AG08396 (cell line): Measurements from ENCODE around the gene SENP7.
A peak's percentile ranks its signal among the peaks of the same experiment; 100 is the strongest.
"Not testable (repeated sequence)": the region's sequence is repeated elsewhere in the genome, so short reads cannot be mapped to it uniquely, and the experiment has no call there.

Source experiments
- DNase-seq: peaks from one replicate; pipeline ENCODE4 v3.0.0; 2012; ENCODE audit warnings: low spot score, mixed read lengths

Gene SENP7

DNA sequence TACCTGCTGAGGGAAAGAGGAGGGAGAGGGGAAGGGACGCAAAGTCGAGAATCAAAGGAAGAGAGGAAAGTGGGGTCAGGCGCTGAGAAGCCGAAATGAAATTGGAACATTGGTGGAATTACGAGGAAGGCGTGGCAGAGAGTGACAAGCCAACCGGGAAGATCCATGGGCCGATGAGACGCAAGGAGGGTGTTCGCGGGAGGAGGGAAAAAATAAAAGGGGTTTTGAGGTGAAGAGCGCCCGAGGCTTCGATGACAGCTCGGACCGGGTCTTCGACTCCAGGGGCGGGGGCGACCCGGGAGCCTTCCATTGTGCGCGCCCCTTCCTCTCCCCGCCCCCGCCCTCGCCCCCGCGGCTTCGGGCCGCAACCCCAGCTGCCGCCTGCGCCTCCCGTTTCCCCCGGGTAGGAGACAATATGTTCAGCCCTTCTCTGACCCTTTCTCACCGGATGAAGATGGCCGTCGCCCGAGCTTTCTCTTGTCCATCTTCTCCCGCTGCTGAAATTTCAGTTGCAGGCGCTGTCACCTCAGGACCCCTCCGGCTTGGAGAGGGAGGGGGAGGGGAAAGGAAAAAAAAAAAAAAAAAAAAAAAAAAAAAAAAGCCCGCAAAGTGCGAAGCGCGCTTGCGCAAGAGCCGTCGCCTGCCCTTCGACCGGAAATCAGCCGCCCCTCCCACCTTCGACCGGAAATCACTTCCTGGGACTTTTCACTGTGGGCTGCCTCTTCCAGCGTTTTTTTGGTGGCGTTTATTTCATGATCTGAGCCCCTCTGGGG is at the start of gene SENP7:
TSS of gene SENP7 (minus strand) at position 567 of the 773 bp plus-strand sequence. CDS start at position 485, 82 bp downstream.
- peak; percentile 95 for DNase-seq

GRCh38 chr3:101561630-101562328 is 48.8 kb upstream of the SENP7 start, which contains the start of gene TRMT10C:
Gene TRMT10C (plus strand): TSS chr3:101561868. CDS start chr3:101564782, 2,914 bp downstream.
- peak; percentile 93 for DNase-seq

DNA sequence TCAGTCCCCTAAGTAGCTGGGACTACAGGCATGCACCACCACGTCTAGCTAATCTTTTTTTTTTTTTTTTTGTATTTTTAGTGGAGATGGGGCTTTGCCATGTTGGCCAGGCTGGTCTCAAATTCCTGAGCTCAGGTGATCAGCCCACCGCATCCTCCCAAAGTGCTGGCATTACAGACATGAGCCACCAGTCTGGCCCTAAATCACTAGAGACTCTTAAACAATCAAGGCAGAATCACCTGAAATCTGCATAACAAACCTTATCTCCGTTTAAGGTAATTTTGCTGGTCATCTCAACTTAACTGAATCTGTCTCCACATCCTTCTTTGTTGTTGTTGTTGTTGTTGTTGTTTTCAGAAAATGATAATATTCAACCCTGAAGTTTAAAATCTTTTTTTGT is 43.1 kb upstream of the SENP7 start:
- DNase-seq, result no peak

- DNase-seq, result not testable (repeated sequence)
Measured at GRCh38 chr3:101553381-101553780, 40.4 kb upstream of the SENP7 start.

DNA sequence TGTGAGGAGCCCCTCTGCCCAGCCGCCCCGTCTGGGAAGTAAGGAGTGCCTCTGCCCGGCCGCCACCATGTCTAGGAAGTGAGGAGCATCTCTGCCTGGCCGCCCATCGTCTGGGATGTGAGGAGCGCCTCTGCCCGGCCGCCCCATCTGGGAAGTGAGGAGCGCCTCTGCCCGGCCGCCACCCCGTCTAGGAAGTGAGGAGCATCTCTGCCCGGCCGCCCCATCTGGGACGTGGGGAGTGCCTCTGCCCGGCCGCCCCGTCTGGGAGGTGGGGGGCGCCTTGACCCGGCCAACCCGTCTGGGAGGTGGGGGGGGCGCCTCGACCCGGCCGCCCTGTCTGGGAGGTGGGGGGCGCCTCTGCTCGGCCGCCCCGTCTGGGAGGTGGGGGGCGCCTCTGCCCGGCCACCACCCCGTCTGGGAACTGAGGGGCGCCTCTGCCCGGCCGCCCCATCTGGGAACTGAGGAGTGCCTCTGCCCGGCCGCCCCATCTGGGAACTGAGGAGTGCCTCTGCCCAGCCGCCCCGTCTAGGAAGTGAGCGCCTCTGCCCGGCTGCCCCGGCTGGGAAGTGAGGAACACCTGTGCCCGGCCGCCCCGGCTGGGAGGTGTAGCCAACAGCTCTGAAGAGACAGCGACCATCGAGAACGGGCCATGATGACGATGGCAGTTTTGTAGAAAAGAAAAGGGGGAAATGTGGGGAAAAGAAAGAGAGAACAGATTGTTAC is 38.5 kb upstream of the SENP7 start:
- DNase-seq, result not testable (repeated sequence)

- no peak for DNase-seq
Measured at GRCh38 chr3:101549473-101549872, 36.5 kb upstream of the SENP7 start.

- no peak for DNase-seq
Measured at GRCh38 chr3:101548527-101549105, 35.6 kb upstream of the SENP7 start.

- DNase-seq, result no peak
Measured at GRCh38 chr3:101544161-101544850, 31.3 kb upstream of the SENP7 start.

DNA sequence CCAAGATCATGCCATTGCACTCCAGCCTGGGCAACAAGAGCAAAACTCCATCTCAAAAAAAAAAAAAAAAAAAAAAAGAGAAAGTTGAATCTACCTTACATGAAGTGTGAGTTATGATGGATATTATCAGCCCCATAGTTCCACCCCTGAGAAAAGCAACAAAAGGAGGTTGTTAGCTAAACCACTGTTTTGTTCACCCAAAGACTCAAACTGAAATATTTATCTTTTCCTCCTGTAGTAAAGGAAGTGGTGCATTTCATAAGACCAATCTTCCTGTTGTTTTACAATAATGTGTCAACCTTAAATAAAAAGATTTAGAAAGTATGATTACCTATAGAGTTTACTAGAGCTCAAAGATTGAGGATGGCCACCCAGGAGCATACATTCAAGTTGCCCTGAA is 29.9 kb upstream of the SENP7 start:
- DNase-seq, result no peak

DNA sequence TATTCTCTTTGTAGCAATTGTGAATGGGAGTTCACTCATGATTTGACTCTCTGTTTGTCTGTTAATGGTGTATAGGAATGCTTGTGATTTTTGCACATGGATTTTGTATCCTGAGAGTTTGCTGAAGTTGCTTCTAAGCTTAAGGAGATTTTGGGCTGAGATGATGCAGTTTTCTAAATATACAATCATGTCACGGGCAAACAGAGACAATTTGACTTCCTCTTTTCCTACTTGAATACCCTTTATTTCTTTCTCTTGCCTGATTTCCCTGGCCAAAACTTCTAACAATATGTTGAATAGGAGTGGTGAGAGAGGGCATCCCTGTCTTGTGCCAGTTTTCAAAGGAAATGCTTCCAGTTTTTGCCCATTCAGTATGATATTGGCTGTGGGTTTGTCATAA is 23.9 kb upstream of the SENP7 start:
- DNase-seq, result not testable (repeated sequence)

GRCh38 chr3:101536266-101536665 is 23.3 kb upstream of the SENP7 start:
- DNase-seq, result no peak

DNA sequence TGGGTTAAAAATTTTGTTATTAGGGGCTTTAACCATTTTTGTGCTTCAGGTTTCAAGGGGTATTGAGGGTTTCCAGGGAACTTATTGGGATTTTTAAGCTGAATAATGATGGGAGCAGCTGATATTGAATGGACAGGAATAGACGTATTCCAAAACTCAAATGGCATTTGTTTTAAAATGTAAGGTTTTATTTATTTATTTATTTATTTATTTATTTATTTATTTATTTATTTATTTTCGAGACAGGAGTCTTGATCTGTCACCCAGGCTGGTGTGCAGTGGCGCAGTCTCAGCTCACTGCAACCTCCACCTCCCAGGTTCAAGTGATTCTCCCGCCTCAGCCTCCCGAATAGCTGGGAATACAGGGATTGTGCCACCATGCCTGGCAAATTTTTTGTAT is 22.2 kb upstream of the SENP7 start:
- DNase-seq, result no peak

GRCh38 chr3:101533603-101533968 is 20.6 kb upstream of the SENP7 start:
- no peak for DNase-seq

- no peak for DNase-seq
Measured at GRCh38 chr3:101532783-101533602, 20.0 kb upstream of the SENP7 start.

- DNase-seq, result no peak
Measured at GRCh38 chr3:101531473-101532086, 18.6 kb upstream of the SENP7 start.

GRCh38 chr3:101530686-101531047 is 17.7 kb upstream of the SENP7 start:
- DNase-seq, result no peak

DNA sequence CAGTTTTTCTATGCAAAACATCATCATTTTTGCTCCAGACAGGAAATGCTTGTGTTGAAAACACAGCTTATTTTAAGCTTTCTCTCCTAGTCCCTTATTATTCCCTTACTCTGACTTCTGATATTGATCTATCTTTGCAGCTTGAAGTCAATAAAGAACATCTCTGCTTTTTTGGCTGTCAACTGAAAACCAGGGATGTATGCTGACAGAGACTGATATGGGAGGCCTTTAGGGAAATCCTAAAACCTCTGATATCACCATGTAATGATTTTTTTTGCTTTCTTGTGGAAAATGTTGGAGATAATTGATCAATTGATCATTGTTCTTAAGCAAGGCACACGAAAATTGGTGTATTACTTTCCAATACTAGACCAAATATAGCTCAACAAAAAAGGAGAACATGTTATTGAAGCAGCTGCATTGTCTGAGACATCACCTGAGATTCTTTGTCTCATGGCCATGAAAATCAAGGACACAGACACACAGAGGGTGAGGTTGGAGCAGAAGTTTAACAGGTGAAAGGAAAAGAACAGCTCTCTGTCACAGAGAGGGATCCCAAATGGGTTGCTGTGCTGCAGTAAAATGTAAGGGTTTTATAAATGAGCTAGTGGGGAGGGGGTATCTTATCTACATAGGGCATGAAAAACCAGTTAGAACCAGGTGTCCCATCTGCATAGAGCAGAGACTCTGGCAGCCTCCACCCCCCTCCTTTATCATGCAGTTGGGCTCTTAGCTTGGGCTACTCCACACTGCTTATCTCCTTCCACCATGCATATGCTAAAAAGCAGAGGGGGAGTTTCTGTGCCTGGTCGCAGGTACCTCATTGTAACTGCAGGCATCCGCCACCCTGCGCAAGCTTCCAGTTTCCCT is 17.0 kb upstream of the SENP7 start:
- no peak for DNase-seq

- no peak for DNase-seq
Measured at GRCh38 chr3:101527906-101528305, 14.9 kb upstream of the SENP7 start.

DNA sequence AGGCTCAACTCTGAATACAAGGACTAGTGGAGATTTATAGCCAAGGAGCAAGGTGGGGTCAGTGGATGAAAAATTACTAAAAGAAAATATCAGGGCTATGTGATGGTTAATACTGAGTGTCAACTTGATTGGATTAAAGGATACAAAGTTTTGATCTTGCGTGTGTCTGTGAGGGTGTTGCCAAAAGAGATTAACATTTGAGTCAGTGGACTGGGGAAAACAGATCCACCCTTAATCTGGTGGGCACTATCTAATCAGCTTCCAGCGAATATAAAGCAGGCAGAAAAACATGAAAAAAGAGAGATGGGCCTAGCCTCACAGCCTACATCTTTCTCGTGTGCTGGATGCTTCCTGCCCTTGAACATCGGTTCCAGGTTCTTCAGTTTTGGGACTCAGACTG is 14.4 kb upstream of the SENP7 start:
- no peak for DNase-seq
